ENCODE results near the gene MBP.

- TF ChIP-seq CTCF (IDR thresholded peaks at IDR 0.05), result no peak
- TF ChIP-seq POLR2A (IDR thresholded peaks at IDR 0.05), result no peak
Measured at GRCh38 chr18:77112747-77113092, 19.9 kb downstream of the MBP start.
